SH-SY5Y (cell line): ENCODE measurements around the gene NR1D2.

ENCODE experiments used
- GATA2 ChIP-seq: IDR thresholded peaks from 2 replicates; pipeline ENCODE4 v1.6.1; 2011; ENCODE audit warnings: mild to moderate bottlenecking, low read depth, low read length
- GATA3 ChIP-seq: IDR thresholded peaks from 2 replicates; pipeline ENCODE4 v1.6.1; 2011; ENCODE audit warnings: low read depth, mild to moderate bottlenecking, low read length, moderate library complexity

GRCh38 chr3:23931597-23931996, 13.5 kb upstream of the NR1D2 start:
- TF ChIP-seq GATA3 (no peak), GATA2 (no peak)
